H9 (cell line): ENCODE measurements around the gene PCBD2. TPM values are rescaled to one million over a fixed set of nuclear protein-coding genes. Genes with fewer than 3 reads are reported as not detected.

Source experiments
- DNase-seq: peaks from one replicate; pipeline ENCODE4 v3.0.0-alpha.2; 2017
- H2AFZ ChIP-seq: one replicate; pipeline ENCODE4 v1.6.1; 2013; ENCODE audit warnings: mild to moderate bottlenecking, low read length, control low read depth, moderate library complexity
- H2AK5ac ChIP-seq: 2 replicates; pipeline ENCODE4 v1.6.1; 2013; ENCODE audit warnings: low read length, control low read depth, mixed read lengths; ENCODE audit not compliant: insufficient read length
- H2BK120ac ChIP-seq: one replicate; pipeline ENCODE4 v1.6.1; 2013; ENCODE audit warnings: low read depth, mild to moderate bottlenecking, low read length, control low read depth, inconsistent platforms; ENCODE audit not compliant: poor library complexity, severe bottlenecking
- H2BK12ac ChIP-seq: 2 replicates; pipeline ENCODE4 v1.6.1; 2013; ENCODE audit warnings: low read length, control low read depth, mixed read lengths, low read depth; ENCODE audit not compliant: insufficient read length
- H2BK15ac ChIP-seq: 2 replicates; pipeline ENCODE4 v1.6.1; 2013; ENCODE audit warnings: low read depth, low read length, control low read depth
- H2BK20ac ChIP-seq: one replicate; pipeline ENCODE4 v1.6.1; 2013; ENCODE audit warnings: low read depth, mild to moderate bottlenecking, low read length, control low read depth, inconsistent platforms; ENCODE audit not compliant: poor library complexity, severe bottlenecking
- H2BK5ac ChIP-seq: 2 replicates; pipeline ENCODE4 v1.6.1; 2013; ENCODE audit warnings: low read length, control low read depth, mixed read lengths; ENCODE audit not compliant: insufficient read length
- H3K14ac ChIP-seq: 2 replicates; pipeline ENCODE4 v1.6.1; 2013; ENCODE audit warnings: low read length, control low read depth; ENCODE audit not compliant: insufficient read depth
- H3K18ac ChIP-seq: 2 replicates; pipeline ENCODE4 v1.6.1; 2013; ENCODE audit warnings: low read depth, mild to moderate bottlenecking, mixed read lengths, low read length, control low read depth; ENCODE audit not compliant: insufficient read length
- H3K23ac ChIP-seq: 2 replicates; pipeline ENCODE4 v1.6.1; 2013; ENCODE audit warnings: low read length, control low read depth, mixed read lengths, low read depth; ENCODE audit not compliant: insufficient read length
- H3K23me2 ChIP-seq: 2 replicates; pipeline ENCODE4 v1.6.1; 2013; ENCODE audit warnings: low read depth, mild to moderate bottlenecking, mixed read lengths, low read length, control low read depth; ENCODE audit not compliant: insufficient read length, poor library complexity, severe bottlenecking
- H3K27ac ChIP-seq: 2 replicates; pipeline ENCODE4 v1.5.1; 2013; ENCODE audit warnings: low read length, control low read depth, mixed read lengths, low read depth; ENCODE audit not compliant: insufficient read length
- H3K27me3 ChIP-seq: 2 replicates; pipeline ENCODE4 v1.6.1; 2013; ENCODE audit warnings: low read length, control low read depth, inconsistent platforms; ENCODE audit not compliant: insufficient read depth
- H3K4ac ChIP-seq: 2 replicates; pipeline ENCODE4 v1.6.1; 2013; ENCODE audit warnings: low read depth, mild to moderate bottlenecking, control low read depth, inconsistent platforms, low read length, moderate library complexity
- H3K4me1 ChIP-seq: 2 replicates; pipeline ENCODE4 v1.6.1; 2013; ENCODE audit warnings: low read length, control low read depth, inconsistent platforms; ENCODE audit not compliant: insufficient read depth
- H3K4me2 ChIP-seq: 2 replicates; pipeline ENCODE4 v1.6.1; 2013; ENCODE audit warnings: low read length, control low read depth, mixed read lengths; ENCODE audit not compliant: insufficient read length, insufficient read depth
- H3K56ac ChIP-seq: 2 replicates; pipeline ENCODE4 v1.6.1; 2013; ENCODE audit warnings: low read depth, mild to moderate bottlenecking, mixed read lengths, low read length, control low read depth; ENCODE audit not compliant: insufficient read length
- H3K79me1 ChIP-seq: 2 replicates; pipeline ENCODE4 v1.6.1; 2013; ENCODE audit warnings: low read depth, mild to moderate bottlenecking, moderate library complexity, low read length, control low read depth, inconsistent platforms; ENCODE audit not compliant: insufficient read depth, poor library complexity, severe bottlenecking
- H3K79me2 ChIP-seq: 2 replicates; pipeline ENCODE4 v1.6.1; 2013; ENCODE audit warnings: low read length, control low read depth, inconsistent platforms; ENCODE audit not compliant: insufficient read depth
- H3K9ac ChIP-seq: 2 replicates; pipeline ENCODE4 v1.6.1; 2013; ENCODE audit warnings: low read length, control low read depth, mixed read lengths; ENCODE audit not compliant: insufficient read length; ENCODE audit errors: extremely low read depth
- H3K9me3 ChIP-seq: one replicate; pipeline ENCODE4 v1.6.1; 2013; ENCODE audit warnings: low read depth, low read length, inconsistent platforms; ENCODE audit not compliant: control insufficient read depth
- H3T11ph ChIP-seq: one replicate; pipeline ENCODE4 v1.6.1; 2013; ENCODE audit warnings: mild to moderate bottlenecking, low read length, control low read depth, inconsistent platforms
- H4K20me1 ChIP-seq: one replicate; pipeline ENCODE4 v1.6.1; 2013; ENCODE audit not compliant: control insufficient read depth, insufficient read length, insufficient read depth
- H4K5ac ChIP-seq: 2 replicates; pipeline ENCODE4 v1.6.1; 2013; ENCODE audit warnings: low read depth, mild to moderate bottlenecking, mixed read lengths, low read length, control low read depth; ENCODE audit not compliant: insufficient read length
- H4K8ac ChIP-seq: replicated peaks from 2 replicates; pipeline ENCODE4 v1.6.1; 2013; ENCODE audit warnings: low read length, control low read depth, mixed read lengths, low read depth; ENCODE audit not compliant: insufficient read length
- H4K91ac ChIP-seq: 2 replicates; pipeline ENCODE4 v1.6.1; 2013; ENCODE audit warnings: low read depth, mild to moderate bottlenecking, moderate library complexity, mixed read lengths, low read length, control low read depth; ENCODE audit not compliant: insufficient read length
- H3K27ac Mint-ChIP-seq, 3 experiments: 2 replicates in 2 of 3; 3 replicates in 1 of 3; pipeline ENCODE4 v1.8.0; 2020 to 2021; ENCODE audit warnings: mixed read lengths in 3 of 3, mild to moderate bottlenecking in 1 of 3, moderate library complexity in 1 of 3
- H3K27me3 Mint-ChIP-seq: 2 replicates; pipeline ENCODE4 v1.8.0; 2021; ENCODE audit warnings: low read depth, mild to moderate bottlenecking, moderate library complexity, mixed read lengths
- H3K36me3 Mint-ChIP-seq, 3 experiments: 2 replicates in 2 of 3; 3 replicates in 1 of 3; pipeline ENCODE4 v1.8.0; 2020 to 2021; ENCODE audit warnings: low read depth in 3 of 3, mixed read lengths in 3 of 3; ENCODE audit not compliant: insufficient read depth in 1 of 3
- H3K4me1 Mint-ChIP-seq, 2 experiments: 2 replicates each; pipeline ENCODE4 v1.8.0; 2020; ENCODE audit warnings: mixed read lengths in 2 of 2
- H3K4me3 Mint-ChIP-seq, 2 experiments: 2 replicates in 1 of 2; 3 replicates in 1 of 2; pipeline ENCODE4 v1.8.0; 2020 to 2021; ENCODE audit warnings: mild to moderate bottlenecking in 2 of 2, mixed read lengths in 2 of 2, moderate library complexity in 1 of 2
- H3K9me3 Mint-ChIP-seq, 2 experiments: 2 replicates in 1 of 2; 3 replicates in 1 of 2; pipeline ENCODE4 v1.8.0; 2020; ENCODE audit warnings: mild to moderate bottlenecking in 2 of 2, mixed read lengths in 2 of 2, moderate library complexity in 1 of 2
- CTCF ChIP-seq: fragments of 200-600 bp; sonication (generic); conservative IDR thresholded peaks from 3 replicates; pipeline ENCODE4 v1.8.0; 2021; ENCODE audit warnings: antibody characterized with exemption, mild to moderate bottlenecking
- WGBS: extraction: QIAGEN DNeasy Blood & Tissue Kit; methylation state at CpG from one replicate; pipeline ENCODE4 v1.1.7; 2013; ENCODE audit warnings: missing lambda C conversion rate, low lambda C conversion rate, mixed read lengths; ENCODE audit not compliant: insufficient read length; ENCODE audit errors: extremely low coverage; 5-methylcytosine and 5-hydroxymethylcytosine counted together
- total RNA-seq: library from RNA; stranded (reverse); gene quantifications from 2 replicates; pipeline ENCODE4 v1.2.1, GENCODE V29; 2021

PCBD2 gene
- total RNA-seq, 1 experiment from 2014 or later, result 11.9 TPM

GRCh38 chr5:134944630-134945029 lies 39.7 kb downstream of the PCBD2 start:
- Histone ChIP-seq H3T11ph (no peak overlapping the region), H3K4me1 (no peaks in the 10 kb centered on the region), H2BK15ac (no peak overlapping the region), H3K9me3 (no peaks in the 10 kb centered on the region), H2AK5ac (no peak overlapping the region), H4K8ac (no peak overlapping the region), H2BK120ac (no peak overlapping the region), H3K9ac (no peak overlapping the region), H3K18ac (no peak overlapping the region), H2AFZ (no peak overlapping the region), H3K4ac (no peak overlapping the region), H3K79me1 (no peaks in the 10 kb centered on the region), H3K23ac (no peak overlapping the region), H3K23me2 (no peaks in the 10 kb centered on the region), H3K4me2 (no peak overlapping the region), H3K14ac (no peak overlapping the region), H2BK20ac (no peak overlapping the region), H4K91ac (no peak overlapping the region), H3K27ac (no peak overlapping the region), H4K20me1 (no peaks in the 10 kb centered on the region), H3K27me3 (no peaks in the 10 kb centered on the region), H2BK12ac (no peak overlapping the region), H3K79me2 (no peaks in the 10 kb centered on the region), H2BK5ac (no peak overlapping the region), H3K56ac (no peak overlapping the region), H4K5ac (no peak overlapping the region)
- Mint-ChIP-seq H3K9me3 (no peaks in the 10 kb centered on the region), H3K4me1 (peaks cover 0 to 2% of the 10 kb centered on the region in 2 experiments; a peak in 1 of 4 replicates), H3K27me3 (no peaks in the 10 kb centered on the region), H3K36me3 (peaks cover 0 to 6% (median 6%) of the 10 kb centered on the region in 3 experiments; a peak in 5 of 7 replicates), H3K4me3 (no peak overlapping the region), H3K27ac (no peak overlapping the region)
- no CpG with 5 or more reads among the region's 1 CpG for WGBS
- TF ChIP-seq CTCF, result no peak
- no peak for DNase-seq
